HUES6 (cell line): Measurements from ENCODE around the gene TCEAL8.
"Not testable (repeated sequence)": the region's sequence is repeated elsewhere in the genome, so short reads cannot be mapped to it uniquely, and the experiment has no call there.

Experiments
- H3K27ac ChIP-seq: 2 replicates; pipeline ENCODE4 v1.7.0; 2013; ENCODE audit warnings: low read depth, mild to moderate bottlenecking, low read length, inconsistent platforms
- H3K27me3 ChIP-seq: 2 replicates; pipeline ENCODE4 v1.6.1; 2013; ENCODE audit warnings: low read length; ENCODE audit not compliant: control insufficient read depth, insufficient read depth
- H3K36me3 ChIP-seq: 2 replicates; pipeline ENCODE4 v1.6.1; 2013; ENCODE audit warnings: low read length; ENCODE audit not compliant: control insufficient read depth, insufficient read depth
- H3K4me1 ChIP-seq: 2 replicates; pipeline ENCODE4 v1.6.1; 2013; ENCODE audit warnings: low read length; ENCODE audit not compliant: control insufficient read depth, insufficient read depth
- H3K4me3 ChIP-seq: 2 replicates; pipeline ENCODE4 v1.5.1; 2013; ENCODE audit warnings: low read depth, low read length
- H3K9ac ChIP-seq: one replicate; pipeline ENCODE4 v1.6.1; 2013; ENCODE audit warnings: mild to moderate bottlenecking, low read length
- H3K9me3 ChIP-seq: 2 replicates; pipeline ENCODE4 v1.6.1; 2013; ENCODE audit warnings: low read depth, low read length; ENCODE audit not compliant: control insufficient read depth, insufficient read depth

The TCEAL8 gene

DNA sequence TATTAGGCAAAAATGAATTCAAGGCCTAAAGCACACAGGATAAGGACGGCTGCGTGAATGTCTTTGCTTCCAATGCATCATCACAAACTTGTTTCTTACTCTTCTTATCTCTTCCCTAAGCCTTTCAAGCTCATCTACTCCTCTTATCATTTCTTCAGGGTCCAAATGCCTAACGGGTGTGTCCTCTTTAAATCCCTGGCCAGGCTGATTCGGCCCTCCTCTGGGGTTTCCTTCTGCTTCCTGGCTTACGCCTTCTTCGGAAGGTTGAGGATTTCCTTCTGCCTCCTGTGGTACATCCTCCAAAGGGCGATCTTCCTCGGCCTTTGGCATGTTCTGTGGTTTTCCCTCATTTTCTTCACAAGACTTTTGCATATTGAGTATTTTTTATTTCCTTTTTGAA is 1.3 kb downstream of the TCEAL8 start:
- Histone ChIP-seq H3K9me3 (no peaks in the 10 kb centered on the region), H3K9ac (peak overlapping the region; percentile 93), H3K27ac (peak overlapping the region; percentile 45; the same call in 1 of the 2 replicates), H3K27me3 (peaks cover 3% of the 10 kb centered on the region; the same call in 1 of the 2 replicates), H3K36me3 (peaks cover 17% of the 10 kb centered on the region), H3K4me1 (peaks cover 31% of the 10 kb centered on the region), H3K4me3 (peak overlapping the region; percentile 87)

DNA sequence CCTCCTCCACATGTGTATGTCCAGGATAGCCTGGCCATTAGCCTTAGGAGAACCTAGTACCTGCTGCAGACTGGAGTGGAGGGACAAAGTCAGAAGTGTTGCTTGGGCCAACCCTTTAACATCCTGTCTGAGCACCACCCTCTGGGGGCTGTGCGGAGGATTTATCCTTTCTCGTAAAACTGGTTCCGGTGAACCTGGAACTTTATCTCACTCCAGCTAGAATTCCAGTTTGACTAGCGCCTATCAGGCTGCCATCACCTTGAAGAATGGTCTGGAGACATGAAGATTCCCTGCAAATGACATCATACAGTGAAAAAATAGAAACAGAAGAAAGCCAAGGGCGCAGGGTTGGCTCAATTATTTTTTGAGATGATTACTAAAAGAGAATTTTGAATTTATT is 4.0 kb downstream of the TCEAL8 start:
- peaks cover 17% of the 10 kb centered on the region for H3K36me3 ChIP-seq
- H3K9ac ChIP-seq, result no peak overlapping the region
- H3K4me1 ChIP-seq, result peaks cover 30% of the 10 kb centered on the region
- H3K9me3 ChIP-seq, result no peaks in the 10 kb centered on the region
- H3K27ac ChIP-seq, result no peak overlapping the region
- H3K4me3 ChIP-seq, result no peak overlapping the region
- no peaks in the 10 kb centered on the region; the same call in 1 of the 2 replicates for H3K27me3 ChIP-seq

DNA sequence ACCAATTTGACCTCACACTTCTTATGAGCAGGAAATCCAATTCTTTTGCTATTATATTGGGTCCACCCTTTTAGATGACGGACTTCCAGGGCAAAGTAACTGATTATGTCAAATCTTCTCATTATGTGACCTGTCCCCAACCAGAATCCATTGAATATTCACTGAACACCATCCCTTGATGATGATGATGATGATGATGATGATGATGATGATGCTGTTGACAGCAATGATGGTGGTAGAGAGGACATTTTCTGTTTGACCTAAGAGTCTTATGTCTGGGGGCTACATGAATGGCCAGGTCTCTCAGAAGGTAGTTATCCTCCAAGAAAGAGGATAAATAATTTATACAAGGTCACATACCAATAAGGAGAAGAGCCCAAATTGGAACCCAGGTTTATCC is 5.2 kb downstream of the TCEAL8 start:
- H3K4me1 ChIP-seq, result peaks cover 23% of the 10 kb centered on the region
- H3K9me3 ChIP-seq, result no peaks in the 10 kb centered on the region
- H3K27ac ChIP-seq, result no peak overlapping the region
- H3K9ac ChIP-seq, result no peak overlapping the region
- no peaks in the 10 kb centered on the region; the same call in 1 of the 2 replicates for H3K27me3 ChIP-seq
- H3K36me3 ChIP-seq, result peaks cover 17% of the 10 kb centered on the region
- no peak overlapping the region for H3K4me3 ChIP-seq

DNA sequence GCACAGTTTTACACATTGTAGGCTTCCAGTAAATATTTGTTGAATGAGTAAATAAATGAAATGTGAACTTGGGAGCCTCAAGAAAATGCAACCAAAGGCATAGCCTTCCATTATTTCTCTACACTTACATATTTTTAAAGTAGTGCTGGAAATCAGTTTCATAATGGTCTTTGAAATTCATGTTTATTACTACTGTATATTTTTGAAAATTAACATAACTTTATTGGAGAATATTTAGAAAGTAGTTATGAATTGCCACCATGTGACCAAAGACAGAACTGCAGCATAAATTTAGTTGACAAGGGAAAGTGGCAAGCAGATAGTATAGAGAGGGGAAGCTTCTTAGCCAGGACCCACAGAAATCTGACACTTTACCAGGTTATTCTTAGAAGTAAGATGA is 6.4 kb downstream of the TCEAL8 start:
- Histone ChIP-seq H3K27ac (no peak overlapping the region), H3K36me3 (peaks cover 16% of the 10 kb centered on the region), H3K4me1 (peaks cover 21% of the 10 kb centered on the region), H3K4me3 (no peak overlapping the region), H3K9ac (no peak overlapping the region), H3K27me3 (no peaks in the 10 kb centered on the region; the same call in 1 of the 2 replicates), H3K9me3 (no peaks in the 10 kb centered on the region)

DNA sequence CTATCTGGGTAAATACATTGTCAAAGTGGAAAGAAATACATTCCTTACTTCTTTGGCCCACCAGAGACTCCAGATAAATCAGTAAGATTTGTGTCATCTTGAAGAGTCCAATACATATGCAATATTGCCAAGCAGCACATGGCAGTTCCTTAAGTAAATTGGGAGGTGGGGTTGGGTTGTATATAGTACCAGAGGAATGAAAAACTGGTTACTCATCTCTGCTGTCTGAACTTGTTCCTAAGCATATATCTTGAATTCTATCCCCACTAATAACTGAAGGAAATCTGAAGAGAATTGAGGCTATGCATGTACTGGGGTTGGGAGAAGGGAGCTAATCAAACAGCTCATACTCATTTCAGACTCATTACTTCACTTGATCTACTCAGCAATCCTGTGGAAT is 14.8 kb downstream of the TCEAL8 start:
- no peaks in the 10 kb centered on the region for H3K9me3 ChIP-seq
- H3K4me3 ChIP-seq, result no peak overlapping the region
- peaks cover 16% of the 10 kb centered on the region; the same call in 1 of the 2 replicates for H3K27me3 ChIP-seq
- no peaks in the 10 kb centered on the region for H3K36me3 ChIP-seq
- H3K27ac ChIP-seq, result no peak overlapping the region
- no peak overlapping the region for H3K9ac ChIP-seq
- H3K4me1 ChIP-seq, result peaks cover 4% of the 10 kb centered on the region; the same call in 1 of the 2 replicates

DNA sequence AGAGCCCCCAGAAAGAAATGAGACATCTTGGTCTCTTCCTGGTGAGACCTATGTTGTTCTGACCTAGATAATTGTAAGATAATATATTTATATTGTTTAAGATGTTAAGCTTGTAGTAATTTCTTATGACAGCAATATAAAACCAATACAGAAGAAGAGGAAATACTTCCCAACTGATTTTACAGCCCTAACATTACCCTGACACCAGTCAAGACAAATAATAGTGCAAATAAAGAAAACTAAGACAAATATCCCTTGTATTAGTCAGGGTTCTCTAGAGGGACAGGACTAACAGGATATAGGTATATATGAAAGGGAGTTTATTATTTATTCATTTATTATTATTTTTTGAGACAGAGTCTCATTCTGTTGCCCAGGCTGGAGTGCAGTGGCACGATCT is 18.7 kb downstream of the TCEAL8 start:
- no peak overlapping the region for H3K27ac ChIP-seq
- no peak overlapping the region for H3K4me3 ChIP-seq
- peaks cover 4% of the 10 kb centered on the region; the same call in 1 of the 2 replicates for H3K4me1 ChIP-seq
- H3K9me3 ChIP-seq, result no peaks in the 10 kb centered on the region
- H3K36me3 ChIP-seq, result no peaks in the 10 kb centered on the region
- peaks cover 9% of the 10 kb centered on the region; the same call in 1 of the 2 replicates for H3K27me3 ChIP-seq
- H3K9ac ChIP-seq, result no peak overlapping the region

DNA sequence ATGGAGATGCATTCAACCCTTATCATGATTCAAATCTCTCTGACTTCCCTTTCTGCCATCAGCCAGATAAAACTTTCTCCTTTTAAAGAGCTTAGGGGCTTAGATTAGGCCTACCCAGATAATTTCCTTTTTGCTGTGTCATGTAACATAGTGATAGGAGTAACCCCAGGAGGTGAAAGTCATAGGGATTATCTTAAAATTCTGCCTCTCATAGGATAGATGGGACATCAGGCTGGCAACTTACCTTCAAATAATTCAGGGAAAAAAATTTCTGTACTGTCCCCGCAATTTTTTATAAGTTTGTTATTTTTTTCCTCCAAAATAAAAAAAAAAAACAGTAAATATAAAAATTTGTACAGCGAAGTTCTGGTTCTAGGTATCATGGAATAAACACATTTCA is 19.3 kb downstream of the TCEAL8 start:
- not testable (repeated sequence) for H3K9ac ChIP-seq, H3K27ac ChIP-seq, H3K4me1 ChIP-seq, H3K4me3 ChIP-seq, H3K9me3 ChIP-seq, H3K36me3 ChIP-seq
- H3K27me3 ChIP-seq, result peaks cover 14% of the 10 kb centered on the region; the same call in 1 of the 2 replicates

DNA sequence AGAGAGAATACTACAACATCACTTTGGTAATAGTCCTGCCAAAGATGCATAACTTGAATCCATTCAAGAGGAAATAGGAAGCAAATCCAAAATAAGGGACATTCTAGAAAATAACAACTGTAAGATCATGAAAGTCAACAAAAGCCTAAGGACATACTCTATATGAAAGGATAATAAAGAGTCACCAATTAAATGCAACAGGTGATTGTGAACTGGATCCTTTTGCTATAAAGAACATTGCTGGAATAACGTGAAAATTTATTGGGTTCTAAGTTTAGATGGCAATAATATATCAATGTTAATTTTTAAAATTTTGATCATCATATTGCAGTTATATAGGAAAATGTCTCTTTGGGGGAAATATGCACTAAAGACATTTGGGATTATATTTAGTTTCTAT is 20.1 kb downstream of the TCEAL8 start:
- peaks cover 16% of the 10 kb centered on the region; the same call in 1 of the 2 replicates for H3K27me3 ChIP-seq
- H3K36me3 ChIP-seq, result no peaks in the 10 kb centered on the region
- no peak overlapping the region for H3K27ac ChIP-seq
- H3K4me1 ChIP-seq, result peaks cover 4% of the 10 kb centered on the region; the same call in 1 of the 2 replicates
- no peaks in the 10 kb centered on the region for H3K9me3 ChIP-seq
- H3K9ac ChIP-seq, result no peak overlapping the region
- no peak overlapping the region for H3K4me3 ChIP-seq

DNA sequence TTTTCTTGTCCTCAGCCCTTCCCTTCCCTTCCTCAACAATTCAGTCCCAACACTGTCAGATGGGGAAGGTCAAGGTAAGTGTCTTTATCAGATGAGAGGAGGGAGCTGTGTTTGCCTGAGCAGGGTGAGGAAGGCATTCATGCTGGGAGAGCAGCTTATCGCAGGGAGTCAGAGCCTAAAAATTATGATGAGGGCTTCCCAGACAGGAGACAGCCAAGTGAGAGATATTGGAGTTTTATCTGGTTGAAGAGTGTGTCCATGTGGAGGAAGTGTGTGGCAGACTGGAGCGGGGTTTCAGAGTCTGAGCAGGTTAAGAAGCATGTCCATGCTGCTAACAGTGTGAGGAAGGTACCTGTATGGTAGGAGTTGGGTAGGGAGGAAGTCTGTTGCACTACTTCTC is 21.7 kb downstream of the TCEAL8 start:
- Histone ChIP-seq H3K27ac (no peak overlapping the region), H3K9me3 (no peaks in the 10 kb centered on the region), H3K9ac (no peak overlapping the region), H3K36me3 (no peaks in the 10 kb centered on the region), H3K4me3 (no peak overlapping the region), H3K27me3 (peaks cover 16% of the 10 kb centered on the region; the same call in 1 of the 2 replicates), H3K4me1 (peaks cover 4% of the 10 kb centered on the region; the same call in 1 of the 2 replicates)

DNA sequence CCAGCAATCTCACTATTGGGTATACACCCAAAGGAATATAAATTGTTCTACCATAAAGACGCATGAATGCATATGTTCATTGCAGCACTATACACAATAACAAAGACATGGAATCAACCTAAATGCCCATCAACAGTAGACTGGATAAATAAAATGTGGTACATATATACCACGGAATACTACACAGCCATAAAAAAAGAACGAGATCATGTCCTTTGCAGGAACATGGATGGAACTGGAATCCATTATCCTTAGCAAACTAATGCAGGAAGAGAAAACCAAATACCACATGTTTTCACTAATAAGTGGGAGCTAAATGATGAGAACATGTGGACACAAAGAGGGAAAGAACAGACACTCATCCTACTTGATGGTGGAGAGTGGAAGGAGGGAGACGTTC is 29.0 kb downstream of the TCEAL8 start:
- H3K4me3 ChIP-seq, H3K27ac ChIP-seq, H3K4me1 ChIP-seq, H3K9ac ChIP-seq, H3K9me3 ChIP-seq, H3K36me3 ChIP-seq: not testable (repeated sequence)
- H3K27me3 ChIP-seq, result peaks cover 21% of the 10 kb centered on the region; the same call in 1 of the 2 replicates

DNA sequence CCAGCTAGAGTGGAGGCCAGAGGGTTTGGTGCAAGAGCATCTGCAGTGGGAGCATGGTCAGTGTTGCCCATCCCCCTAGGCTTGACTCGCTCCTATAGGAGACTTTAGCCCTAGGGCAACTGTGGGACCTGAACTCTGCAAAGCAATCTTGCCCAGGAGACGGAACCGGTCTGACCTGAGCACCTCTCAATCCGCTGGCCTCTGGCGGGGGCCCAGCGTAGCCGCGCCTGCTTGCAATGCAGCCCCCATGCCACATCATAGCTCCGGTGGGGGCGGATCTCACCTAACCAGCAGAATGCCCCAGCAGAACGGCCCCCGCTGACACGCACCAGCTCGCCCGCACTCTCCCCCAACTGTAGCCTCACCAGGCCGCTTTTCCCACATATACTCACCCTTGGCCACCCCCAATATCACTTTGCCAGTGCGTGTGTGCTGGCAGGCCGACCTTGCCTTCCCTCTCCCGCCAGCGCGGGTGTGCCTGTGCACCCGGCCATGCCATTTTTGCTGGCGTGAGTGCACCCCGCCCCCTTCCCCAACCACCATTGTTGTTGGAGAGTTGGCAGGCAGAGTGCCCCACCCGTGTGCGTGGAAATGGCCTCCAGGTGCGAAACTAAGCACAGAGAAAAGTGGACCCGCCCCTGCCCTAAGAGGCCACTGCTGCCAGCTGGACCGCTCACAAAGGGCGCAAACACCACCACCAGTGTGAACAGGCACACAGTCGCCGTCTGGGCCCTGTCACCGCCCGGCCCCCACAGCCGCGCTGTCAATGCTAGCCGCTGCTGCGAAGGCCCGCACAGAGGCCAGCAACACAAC is 34.2 kb downstream of the TCEAL8 start:
- Histone ChIP-seq H3K9ac (no peak overlapping the region), H3K27ac (no peak overlapping the region), H3K36me3 (peaks cover 12% of the 10 kb centered on the region), H3K27me3 (peaks cover 26% of the 10 kb centered on the region; the same call in 1 of the 2 replicates), H3K9me3 (no peaks in the 10 kb centered on the region), H3K4me3 (peak overlapping the region; percentile 45; the same call in 1 of the 2 replicates), H3K4me1 (peaks cover 16% of the 10 kb centered on the region)
